DMS53 treated with DMSO at 0.1 percent for 48 hours (cell line): ENCODE data around the gene RAPGEFL1.
"Not testable (repeated sequence)": the region's sequence is repeated elsewhere in the genome, so short reads cannot be mapped to it uniquely, and the experiment has no call there.

Experiments
- DNase-seq: peaks from one replicate; lab custom pipeline; 2025; ENCODE audit not compliant: unreplicated experiment; lab: John Stamatoyannopoulos, UW

Gene RAPGEFL1

DNA sequence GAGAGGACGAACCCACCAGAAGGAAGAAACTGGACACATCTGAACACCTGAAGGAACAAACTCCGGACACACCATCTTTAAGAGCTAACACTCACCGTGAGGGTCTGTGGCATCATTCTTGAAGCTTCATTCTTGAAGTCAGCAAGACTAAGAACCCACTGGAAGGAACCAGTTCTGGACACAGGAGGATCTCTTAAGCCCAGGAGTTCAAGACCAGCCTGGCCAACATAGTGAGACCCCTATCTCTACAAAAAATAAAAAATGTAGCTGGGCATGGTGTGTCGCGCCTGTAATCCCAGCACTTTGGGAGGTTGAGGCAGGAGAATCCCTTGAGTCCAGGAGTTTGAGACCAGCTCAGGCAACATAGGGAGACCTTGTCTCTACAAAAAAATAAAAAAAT is 21.3 kb downstream of the RAPGEFL1 start:
- DNase-seq: no peak

DNA sequence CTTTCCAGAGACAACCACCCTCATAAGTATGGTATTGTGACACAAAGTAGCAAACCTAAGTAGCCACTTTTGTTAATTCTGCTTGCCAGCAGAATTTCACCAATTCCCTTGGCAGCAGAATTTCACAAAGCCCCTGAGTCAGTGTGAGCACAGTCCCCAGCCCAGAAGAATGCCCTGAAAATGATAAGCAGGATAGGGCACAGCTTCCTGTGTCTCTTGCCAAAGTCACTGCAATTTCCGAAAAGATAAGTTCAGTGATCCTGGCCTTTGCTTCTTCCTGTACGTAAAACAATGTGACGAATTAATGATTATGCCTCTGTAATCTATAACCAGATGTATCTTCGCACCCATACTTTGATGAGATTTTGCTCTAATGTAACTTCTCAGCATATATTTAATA is 25.9 kb downstream of the RAPGEFL1 start:
- no peak for DNase-seq

GRCh38 chr17:40206193-40206592 is 28.9 kb downstream of the RAPGEFL1 start:
- DNase-seq: not testable (repeated sequence)

DNA sequence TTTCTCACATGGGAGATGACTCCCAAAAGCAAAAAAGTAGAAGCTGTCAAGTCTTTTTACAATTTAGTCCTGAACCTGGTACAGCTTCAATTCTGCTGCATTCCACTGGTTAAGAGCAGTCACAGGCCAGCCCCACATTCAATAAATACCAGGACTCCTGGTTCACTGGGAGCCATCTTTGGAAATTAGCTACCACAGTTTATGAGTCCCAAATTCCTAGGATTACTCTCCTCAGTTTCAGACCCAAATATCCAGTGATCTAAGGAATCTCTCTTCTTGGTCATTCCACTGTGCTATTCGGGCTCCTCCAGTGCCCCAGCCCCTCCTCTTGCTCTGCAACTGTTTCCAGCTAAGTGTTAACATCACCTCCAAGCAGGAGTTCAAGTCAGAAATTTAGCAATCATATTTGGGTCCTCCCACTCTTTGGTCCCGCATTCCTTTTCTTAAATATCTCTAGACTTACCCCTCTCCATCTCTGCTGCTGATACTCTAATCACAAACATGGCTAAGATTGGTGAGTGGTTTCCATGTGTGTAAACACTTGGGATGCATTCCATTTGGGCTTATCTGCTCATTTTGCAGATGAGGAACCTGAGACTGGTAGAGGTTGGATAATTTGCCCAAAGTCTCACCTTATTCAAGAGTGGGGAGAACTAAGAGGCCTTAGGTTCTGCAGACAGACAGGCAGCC is 32.3 kb downstream of the RAPGEFL1 start:
- DNase-seq: no peak

GRCh38 chr17:40213914-40214313 is 36.6 kb downstream of the RAPGEFL1 start:
- DNase-seq: not testable (repeated sequence)

GRCh38 chr17:40218006-40218739 is 40.9 kb downstream of the RAPGEFL1 start:
- no peak for DNase-seq

- peak; percentile 79 for DNase-seq
These were observed 41.7 kb downstream of the RAPGEFL1 start, which contains the start of gene WIPF2 for GRCh38 chr17:40218740-40219593. Gene WIPF2, plus strand, starts transcription at chr17:40219304. Its CDS starts 37,156 bp downstream, at chr17:40256460.

GRCh38 chr17:40219594-40220338 is 42.5 kb downstream of the RAPGEFL1 start:
- DNase-seq: peak; percentile 9

- no peak for DNase-seq
These were observed 47.7 kb downstream of the RAPGEFL1 start for GRCh38 chr17:40224718-40225550.

- not testable (repeated sequence) for DNase-seq
These were observed 51.9 kb downstream of the RAPGEFL1 start for GRCh38 chr17:40229146-40229545.

DNA sequence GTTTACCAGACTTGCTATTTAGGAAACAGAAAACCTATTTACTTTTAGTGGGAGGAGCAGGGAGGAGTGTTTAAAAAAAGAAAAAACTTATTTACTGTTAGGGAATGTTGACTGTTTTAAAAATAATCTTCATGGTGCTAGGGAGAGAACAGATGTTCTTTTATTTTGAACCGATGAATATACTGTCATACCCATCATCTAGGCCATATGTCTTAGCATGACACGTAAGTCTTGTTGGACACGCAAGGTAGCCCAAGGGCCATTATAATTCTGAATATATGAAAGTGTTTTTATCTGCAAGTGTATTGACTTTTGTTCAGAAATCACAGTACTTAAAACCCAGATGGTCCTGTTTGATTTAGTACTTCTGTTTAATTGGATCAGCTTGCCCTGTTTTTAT is 53.4 kb downstream of the RAPGEFL1 start:
- no peak for DNase-seq

- not testable (repeated sequence) for DNase-seq
These were observed 54.7 kb downstream of the RAPGEFL1 start for GRCh38 chr17:40231928-40232327.

DNA sequence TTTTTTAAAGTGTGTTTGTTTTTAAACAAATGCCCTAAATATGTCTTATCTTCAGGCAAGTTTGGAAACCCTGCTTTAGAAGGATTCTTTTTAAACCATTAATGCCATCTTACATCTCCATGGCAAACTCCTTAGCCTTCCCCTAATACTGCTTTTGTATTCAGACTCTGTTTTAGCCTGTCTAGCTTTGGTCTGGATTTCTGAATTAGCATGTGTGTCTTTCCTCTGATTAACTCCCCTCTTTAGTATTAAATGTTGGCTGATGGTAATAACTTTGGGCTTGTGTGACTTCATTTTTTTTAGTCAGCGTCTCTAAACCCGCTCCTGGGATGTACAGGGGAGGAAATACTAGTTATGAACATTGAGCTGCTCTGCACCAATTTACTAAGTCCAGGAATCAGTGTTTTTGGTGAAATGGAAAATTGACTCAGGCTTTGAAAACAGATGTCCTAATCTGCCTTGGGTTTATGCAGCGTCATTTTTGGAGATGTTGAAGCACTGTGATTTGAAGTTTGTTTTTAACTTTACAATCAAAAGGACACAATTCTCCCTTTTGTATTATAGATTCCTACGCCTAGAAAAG is 64.1 kb downstream of the RAPGEFL1 start:
- no peak for DNase-seq

DNA sequence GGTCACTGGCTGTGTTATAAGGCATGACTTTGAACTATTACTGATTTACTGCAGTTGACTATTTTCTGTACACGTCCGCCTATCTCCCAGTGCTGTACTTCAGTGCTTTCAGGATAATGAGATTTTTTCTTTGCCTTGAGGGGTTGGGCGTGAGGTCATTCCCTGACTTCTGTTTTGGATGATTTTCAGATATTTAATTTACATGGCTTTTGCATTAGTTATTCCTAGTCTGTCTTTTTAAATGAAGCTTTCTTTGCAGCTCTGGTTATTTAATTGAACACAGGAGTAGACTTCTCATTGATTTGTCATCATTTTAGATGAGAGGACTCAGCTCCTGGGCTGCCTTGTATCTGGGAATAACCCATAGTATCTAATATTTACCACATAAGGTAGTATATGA is 65.5 kb downstream of the RAPGEFL1 start:
- no peak for DNase-seq

DNA sequence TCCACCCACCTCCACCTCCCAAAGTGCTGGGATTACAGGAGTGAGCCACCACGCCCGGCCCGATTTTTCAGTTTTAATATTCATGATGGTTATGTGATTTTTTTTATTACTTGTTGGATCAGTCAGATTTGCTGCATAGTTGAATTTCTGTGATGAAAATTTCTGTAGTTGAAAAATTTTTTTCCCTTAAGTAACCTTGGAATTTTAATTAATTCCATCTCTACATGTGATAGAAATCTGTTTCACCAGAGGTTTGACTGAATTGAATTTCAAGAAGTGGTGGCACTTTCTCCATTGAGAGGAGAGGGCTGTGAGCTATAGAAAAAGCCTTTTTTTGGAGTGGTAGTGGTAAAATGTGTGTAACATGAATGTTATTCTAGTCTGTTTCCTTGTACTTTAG is 66.5 kb downstream of the RAPGEFL1 start:
- no peak for DNase-seq

- no peak for DNase-seq
These were observed 67.0 kb downstream of the RAPGEFL1 start for GRCh38 chr17:40244255-40244654.
